ENCODE results near the gene RPL13A. TPM values are rescaled to one million over a fixed set of nuclear protein-coding genes. Genes with fewer than 3 reads are reported as not detected.

The RPL13A gene
- total RNA-seq, 1 donor = 4,457 TPM

DNA sequence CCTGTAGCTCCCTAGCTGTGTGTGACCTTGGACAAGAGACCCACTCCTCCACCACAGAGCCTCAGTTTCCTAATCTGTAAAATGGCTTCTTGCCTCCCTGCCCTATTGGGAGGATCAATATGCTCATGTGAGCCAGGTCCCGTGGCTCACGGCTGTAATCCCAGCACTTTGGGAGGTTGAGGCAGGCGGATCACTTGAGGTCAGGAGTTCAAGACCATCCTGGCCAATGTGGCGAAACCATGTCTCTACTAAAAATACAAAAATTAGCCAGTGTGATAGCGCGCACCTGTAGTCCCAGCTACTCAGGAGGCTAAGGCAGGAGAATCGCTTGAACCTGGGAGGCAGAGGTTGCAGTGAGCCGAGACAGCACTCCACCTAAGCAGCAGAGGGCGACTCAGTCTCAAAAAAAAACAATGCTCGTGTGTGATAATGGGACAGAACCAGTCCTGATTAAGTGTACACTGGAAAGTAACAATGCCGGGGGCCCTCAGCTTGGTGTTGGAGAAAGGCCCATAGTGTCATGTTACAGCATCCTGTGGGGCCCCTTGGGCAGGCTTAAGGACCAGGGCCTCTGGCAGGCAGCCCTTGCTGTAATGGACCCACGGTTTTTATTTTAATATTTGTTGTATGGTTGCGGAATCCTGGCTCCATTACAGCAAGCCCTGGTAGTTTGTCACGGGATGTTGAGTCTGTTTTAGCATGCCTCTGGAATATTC is 15.6 kb downstream of the RPL13A start:
- H3K9me3 ChIP-seq (ENCODE audit: low read depth, low read length) = no peaks in the 10 kb centered on the region

DNA sequence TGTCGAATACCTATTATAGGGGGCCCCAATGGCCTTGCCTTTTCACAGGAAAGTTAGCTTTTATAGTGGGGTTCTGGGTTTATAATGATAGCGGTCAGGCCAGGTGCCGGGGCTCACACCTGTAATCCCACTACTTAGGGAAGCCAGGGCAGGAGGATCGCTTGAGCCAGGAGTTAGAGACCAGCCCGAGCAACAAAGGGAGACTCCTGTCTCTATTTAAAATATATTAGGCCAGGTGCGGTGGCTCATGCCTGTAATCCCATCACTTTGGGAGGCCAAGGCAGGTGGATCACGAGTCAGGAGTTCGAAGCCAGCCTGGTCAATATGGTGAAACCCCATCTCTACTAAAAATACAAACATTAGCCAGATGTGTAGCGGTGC is 16.2 kb downstream of the RPL13A start:
- H3K27me3 ChIP-seq (ENCODE audit: insufficient read depth, low read length) = no peaks in the 10 kb centered on the region
- no peaks in the 10 kb centered on the region for H3K9me3 ChIP-seq (ENCODE audit: low read depth, low read length)
- H3K4me3 ChIP-seq (ENCODE audit: low read length) = no peak overlapping the region
- H3K4me1 ChIP-seq (ENCODE audit: insufficient read depth, low read length) = peaks cover 56% of the 10 kb centered on the region

More for the DNA sequence above, 15.6 kb downstream of the RPL13A start:
- H3K4me3 ChIP-seq (ENCODE audit: low read length) = no peak overlapping the region
- H3K27me3 ChIP-seq (ENCODE audit: insufficient read depth, low read length) = no peaks in the 10 kb centered on the region
- H3K4me1 ChIP-seq (ENCODE audit: insufficient read depth, low read length) = peaks cover 61% of the 10 kb centered on the region

DNA sequence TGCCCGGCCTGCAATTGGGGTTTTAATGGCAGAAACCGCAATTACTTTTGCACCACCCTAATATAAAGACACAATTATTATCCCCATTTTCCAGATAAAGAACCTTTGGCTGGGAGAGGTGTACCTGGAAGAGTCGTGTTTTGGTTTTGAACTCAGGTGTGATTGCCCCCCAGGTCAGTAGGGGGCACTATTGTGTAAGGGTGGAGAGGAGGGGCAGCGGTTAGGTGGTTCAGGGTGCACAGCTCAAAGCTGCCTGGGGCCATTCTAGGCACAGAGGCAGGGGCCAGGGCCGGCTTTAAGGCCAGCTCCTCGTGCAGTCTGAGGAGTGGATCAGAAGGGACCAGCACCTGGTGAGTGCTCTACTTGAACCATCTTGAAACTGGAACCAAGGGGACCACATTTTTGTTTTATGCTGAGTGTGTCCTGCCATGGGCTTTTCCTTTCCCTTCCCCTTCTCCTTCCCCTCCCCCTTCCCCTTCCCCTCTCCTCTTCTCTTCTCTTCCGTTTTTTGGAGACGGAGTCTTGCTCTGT is 19.2 kb downstream of the RPL13A start:
- Histone ChIP-seq H3K4me3 (ENCODE audit: low read length) (no peak overlapping the region), H3K27me3 (ENCODE audit: insufficient read depth, low read length) (no peaks in the 10 kb centered on the region), H3K4me1 (ENCODE audit: insufficient read depth, low read length) (peaks cover 35% of the 10 kb centered on the region), H3K9me3 (ENCODE audit: low read depth, low read length) (no peaks in the 10 kb centered on the region)

DNA sequence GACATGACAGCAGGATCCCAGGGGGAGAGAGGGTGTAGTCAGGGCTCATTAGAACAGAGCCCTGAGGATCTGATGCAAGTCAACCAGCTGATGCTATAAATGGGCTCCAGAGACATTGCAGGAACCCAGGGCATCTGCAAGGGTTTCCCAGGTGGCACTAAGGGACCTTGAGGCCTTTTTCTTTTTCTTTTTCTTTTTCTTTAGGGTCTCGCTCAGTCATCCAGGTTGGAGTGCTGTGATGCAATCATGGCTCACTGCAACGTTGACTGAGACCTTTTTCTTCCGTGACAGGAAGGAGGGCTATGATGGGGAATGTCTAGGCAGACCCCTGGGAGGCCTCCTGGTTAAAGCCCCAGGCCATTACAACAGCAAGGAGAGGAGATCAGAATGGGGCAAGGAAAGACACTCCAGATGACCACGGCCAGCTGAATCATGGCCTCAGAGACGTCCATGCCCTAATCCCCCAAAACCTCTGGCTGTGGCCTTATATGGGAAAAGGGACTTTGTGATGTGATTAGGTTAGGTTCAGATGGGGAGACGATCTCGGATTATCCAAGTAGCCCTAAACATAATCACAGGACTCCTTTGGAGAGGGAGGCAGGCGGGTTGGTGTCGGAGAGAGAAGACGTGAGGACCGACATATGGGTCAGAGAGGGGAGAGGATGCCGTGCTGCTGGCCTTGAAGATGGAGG is 20.5 kb downstream of the RPL13A start:
- Histone ChIP-seq H3K4me1 (ENCODE audit: insufficient read depth, low read length) (peaks cover 33% of the 10 kb centered on the region), H3K4me3 (ENCODE audit: low read length) (no peak overlapping the region), H3K27me3 (ENCODE audit: insufficient read depth, low read length) (no peaks in the 10 kb centered on the region), H3K9me3 (ENCODE audit: low read depth, low read length) (no peaks in the 10 kb centered on the region)

DNA sequence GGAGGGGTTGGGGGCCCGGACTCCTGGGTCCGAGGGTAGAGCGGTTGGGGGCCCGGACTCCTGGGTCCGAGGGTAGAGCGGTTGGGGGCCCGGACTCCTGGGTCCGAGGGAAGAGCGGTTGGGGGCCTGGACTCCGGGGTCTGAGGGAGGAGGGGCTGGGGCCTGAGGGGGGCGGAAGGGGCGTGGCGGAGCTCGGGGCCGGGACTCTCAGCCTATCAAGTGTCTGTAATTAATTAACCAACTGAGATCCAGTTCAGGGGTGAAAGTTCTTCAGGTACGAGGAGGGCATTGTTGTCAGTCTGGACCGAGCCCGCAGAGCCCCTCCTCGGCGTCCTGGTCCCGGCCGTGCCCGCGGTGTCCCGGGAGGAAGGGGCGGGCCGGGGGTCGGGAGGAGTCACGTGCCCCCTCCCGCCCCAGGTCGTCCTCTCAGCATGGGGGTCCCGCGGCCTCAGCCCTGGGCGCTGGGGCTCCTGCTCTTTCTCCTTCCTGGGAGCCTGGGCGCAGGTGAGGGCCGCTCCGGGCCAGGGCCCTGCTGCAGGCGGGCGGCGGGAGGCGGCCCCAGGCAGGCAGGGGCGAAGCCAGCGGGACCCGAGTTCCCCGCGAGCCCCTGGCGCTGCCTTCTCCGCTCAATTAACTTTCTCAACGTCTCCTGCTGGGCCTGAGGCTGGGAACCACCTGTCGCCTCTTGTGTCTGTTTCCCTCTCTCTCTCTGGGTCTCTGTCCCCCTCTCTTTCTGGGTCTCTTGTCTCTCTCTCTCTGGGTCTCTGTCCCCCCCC is 25.8 kb downstream of the RPL13A start:
- Histone ChIP-seq H3K27me3 (ENCODE audit: insufficient read depth, low read length) (no peaks in the 10 kb centered on the region), H3K4me3 (ENCODE audit: low read length) (peak overlapping the region; percentile 64), H3K9me3 (ENCODE audit: low read depth, low read length) (no peaks in the 10 kb centered on the region), H3K4me1 (ENCODE audit: insufficient read depth, low read length) (peaks cover 67% of the 10 kb centered on the region)

DNA sequence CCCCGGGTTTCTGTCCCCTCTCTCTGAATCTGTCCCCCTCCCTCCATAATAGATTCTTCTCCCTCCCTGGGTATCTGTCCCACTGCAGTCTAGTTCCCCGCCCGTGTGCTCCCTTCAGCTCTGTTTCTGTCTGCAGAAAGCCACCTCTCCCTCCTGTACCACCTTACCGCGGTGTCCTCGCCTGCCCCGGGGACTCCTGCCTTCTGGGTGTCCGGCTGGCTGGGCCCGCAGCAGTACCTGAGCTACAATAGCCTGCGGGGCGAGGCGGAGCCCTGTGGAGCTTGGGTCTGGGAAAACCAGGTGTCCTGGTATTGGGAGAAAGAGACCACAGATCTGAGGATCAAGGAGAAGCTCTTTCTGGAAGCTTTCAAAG is 26.3 kb downstream of the RPL13A start:
- Histone ChIP-seq H3K9me3 (ENCODE audit: low read depth, low read length) (no peaks in the 10 kb centered on the region), H3K4me3 (ENCODE audit: low read length) (peak overlapping the region; percentile 64), H3K27me3 (ENCODE audit: insufficient read depth, low read length) (no peaks in the 10 kb centered on the region), H3K4me1 (ENCODE audit: insufficient read depth, low read length) (peaks cover 67% of the 10 kb centered on the region)

DNA sequence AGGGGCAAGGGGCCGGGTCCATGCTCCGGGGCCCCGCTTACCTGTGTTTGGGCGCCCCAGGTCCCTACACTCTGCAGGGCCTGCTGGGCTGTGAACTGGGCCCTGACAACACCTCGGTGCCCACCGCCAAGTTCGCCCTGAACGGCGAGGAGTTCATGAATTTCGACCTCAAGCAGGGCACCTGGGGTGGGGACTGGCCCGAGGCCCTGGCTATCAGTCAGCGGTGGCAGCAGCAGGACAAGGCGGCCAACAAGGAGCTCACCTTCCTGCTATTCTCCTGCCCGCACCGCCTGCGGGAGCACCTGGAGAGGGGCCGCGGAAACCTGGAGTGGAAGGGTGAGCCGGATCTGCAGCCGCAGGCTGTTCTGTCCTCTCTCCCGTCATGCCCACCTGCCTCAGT is 26.7 kb downstream of the RPL13A start:
- H3K4me3 ChIP-seq (ENCODE audit: low read length) = no peak overlapping the region
- no peaks in the 10 kb centered on the region for H3K27me3 ChIP-seq (ENCODE audit: insufficient read depth, low read length)
- H3K4me1 ChIP-seq (ENCODE audit: insufficient read depth, low read length) = peaks cover 67% of the 10 kb centered on the region
- no peaks in the 10 kb centered on the region for H3K9me3 ChIP-seq (ENCODE audit: low read depth, low read length)

DNA sequence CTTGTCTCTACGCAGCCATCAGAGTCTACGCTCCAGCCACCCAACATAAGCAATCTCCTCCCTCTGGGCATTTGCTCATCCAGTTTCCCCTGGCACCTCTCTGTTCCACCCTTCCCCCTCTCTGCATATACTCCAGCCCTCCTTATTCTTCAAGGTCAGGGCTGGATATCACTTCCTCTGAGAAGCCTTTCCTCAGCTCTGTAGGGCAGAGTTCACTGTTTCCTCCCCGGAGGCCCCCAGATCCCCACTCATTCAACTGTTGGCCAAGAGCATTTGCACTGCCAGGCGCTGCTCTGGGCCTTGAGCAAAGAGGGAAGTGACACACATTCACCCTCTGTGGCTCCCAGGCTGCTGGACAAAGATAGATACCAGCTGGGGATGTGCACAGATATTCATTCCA is 28.4 kb downstream of the RPL13A start:
- Histone ChIP-seq H3K9me3 (ENCODE audit: low read depth, low read length) (no peaks in the 10 kb centered on the region), H3K4me3 (ENCODE audit: low read length) (no peak overlapping the region), H3K4me1 (ENCODE audit: insufficient read depth, low read length) (peaks cover 66% of the 10 kb centered on the region), H3K27me3 (ENCODE audit: insufficient read depth, low read length) (no peaks in the 10 kb centered on the region)

DNA sequence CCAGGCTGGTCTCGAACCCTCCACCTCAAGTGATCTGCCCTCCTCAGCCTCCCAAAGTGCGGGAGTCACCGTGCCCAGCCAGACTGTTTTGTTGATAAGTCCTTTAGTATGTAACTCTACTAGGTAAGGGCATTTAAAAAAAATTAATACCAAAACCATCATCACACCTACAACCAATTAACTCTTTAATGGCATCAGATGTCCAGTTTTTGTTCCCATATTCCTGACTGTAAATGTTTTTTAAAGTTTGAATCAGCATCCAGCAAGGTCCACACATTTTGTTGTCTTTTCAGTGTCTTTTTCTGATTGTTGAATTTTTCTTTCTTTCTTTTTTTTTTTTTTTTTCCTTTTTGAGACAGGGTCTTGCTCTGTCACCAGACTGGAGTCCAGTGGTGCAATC is 30.6 kb downstream of the RPL13A start:
- Histone ChIP-seq H3K4me1 (ENCODE audit: insufficient read depth, low read length) (peaks cover 47% of the 10 kb centered on the region), H3K9me3 (ENCODE audit: low read depth, low read length) (no peaks in the 10 kb centered on the region), H3K27me3 (ENCODE audit: insufficient read depth, low read length) (no peaks in the 10 kb centered on the region), H3K4me3 (ENCODE audit: low read length) (no peak overlapping the region)

DNA sequence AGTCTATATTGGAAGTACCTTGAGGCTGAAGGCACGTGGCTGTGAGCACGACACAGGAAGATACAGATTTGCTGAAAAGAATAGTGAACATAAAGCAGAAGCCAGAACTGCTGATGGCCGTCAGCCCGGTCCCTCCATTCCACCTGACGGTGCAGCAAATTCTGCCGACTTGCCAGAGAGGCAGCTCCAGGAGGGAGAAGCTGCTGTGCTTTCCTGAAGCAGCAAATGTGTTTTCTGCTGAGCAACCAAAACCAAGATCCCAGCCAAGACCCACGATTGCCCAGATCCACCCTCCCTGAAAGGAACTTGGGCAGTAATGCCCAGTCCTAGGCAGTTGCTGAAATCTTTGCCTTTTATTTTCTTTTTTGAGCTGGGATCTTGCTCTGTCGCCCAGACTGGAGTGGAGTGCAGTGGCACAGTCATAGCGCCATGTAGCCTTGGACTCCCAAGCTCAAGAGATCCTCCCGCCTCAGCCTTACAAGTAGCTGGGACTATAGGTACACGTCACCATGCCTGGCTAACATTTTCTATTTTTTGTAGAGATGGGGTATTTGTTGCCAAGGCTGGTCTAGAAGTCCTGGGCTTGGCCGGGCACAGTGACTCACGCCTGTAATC is 33.4 kb downstream of the RPL13A start:
- Histone ChIP-seq H3K4me1 (ENCODE audit: insufficient read depth, low read length) (peaks cover 21% of the 10 kb centered on the region), H3K9me3 (ENCODE audit: low read depth, low read length) (no peaks in the 10 kb centered on the region), H3K27me3 (ENCODE audit: insufficient read depth, low read length) (no peaks in the 10 kb centered on the region), H3K4me3 (ENCODE audit: low read length) (no peak overlapping the region)

DNA sequence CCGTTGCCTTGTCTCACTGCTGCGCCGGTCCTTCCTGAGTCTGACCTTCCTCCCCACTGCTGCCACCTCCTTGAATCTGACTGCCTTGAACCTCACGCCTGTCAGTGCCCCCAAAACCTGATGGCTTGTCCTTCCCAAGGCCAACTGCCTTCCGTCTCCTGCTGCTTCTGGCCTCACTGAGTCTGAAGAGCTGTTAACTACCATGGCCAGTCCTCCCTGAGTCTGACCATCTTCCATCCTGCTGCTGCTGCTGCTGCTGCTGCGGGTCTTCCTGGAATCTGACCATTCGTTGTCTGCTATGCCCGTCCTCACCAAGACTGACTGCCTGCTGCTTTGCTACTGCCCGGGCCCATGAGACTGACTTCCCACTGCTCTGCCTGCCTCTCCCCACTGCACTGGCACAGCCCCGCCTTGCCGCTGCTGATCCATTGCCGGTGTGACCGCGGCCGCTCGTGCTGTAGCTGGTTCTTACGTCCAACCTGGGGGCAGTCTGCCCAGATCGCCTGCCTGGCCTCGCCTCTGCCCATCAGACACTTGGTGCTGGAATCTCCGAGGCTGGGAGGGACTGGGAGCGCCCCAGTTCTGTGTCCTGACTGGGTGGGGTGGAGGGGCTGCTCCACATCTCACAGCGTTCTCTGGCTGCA is 37.5 kb downstream of the RPL13A start:
- peaks cover 16% of the 10 kb centered on the region for H3K4me1 ChIP-seq (ENCODE audit: insufficient read depth, low read length)

DNA sequence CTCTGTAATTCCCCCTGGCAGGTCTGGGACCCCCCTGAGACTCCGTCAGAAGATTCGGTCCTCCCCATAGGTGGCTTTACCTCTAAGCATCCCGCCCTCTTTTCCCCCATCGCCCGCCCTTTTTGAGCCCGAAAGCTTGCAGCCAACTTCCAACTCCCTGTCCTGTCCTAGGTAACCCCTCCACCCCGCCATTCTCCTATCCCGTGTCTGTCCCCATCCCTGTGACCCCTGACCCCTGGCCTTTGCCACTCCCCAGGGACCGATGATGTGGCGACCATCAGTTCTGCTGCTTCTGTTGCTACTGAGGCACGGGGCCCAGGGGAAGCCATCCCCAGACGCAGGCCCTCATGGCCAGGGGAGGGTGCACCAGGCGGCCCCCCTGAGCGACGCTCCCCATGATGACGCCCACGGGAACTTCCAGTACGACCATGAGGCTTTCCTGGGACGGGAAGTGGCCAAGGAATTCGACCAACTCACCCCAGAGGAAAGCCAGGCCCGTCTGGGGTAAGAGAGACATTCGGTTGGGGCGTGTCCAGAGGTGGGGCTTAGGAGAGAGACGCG is 40.9 kb downstream of the RPL13A start:
- Histone ChIP-seq H3K9me3 (ENCODE audit: low read depth, low read length) (no peaks in the 10 kb centered on the region), H3K4me1 (ENCODE audit: insufficient read depth, low read length) (peaks cover 21% of the 10 kb centered on the region), H3K27me3 (ENCODE audit: insufficient read depth, low read length) (no peaks in the 10 kb centered on the region), H3K4me3 (ENCODE audit: low read length) (no peak overlapping the region)

More for the DNA sequence above, 37.5 kb downstream of the RPL13A start:
- Histone ChIP-seq H3K4me3 (ENCODE audit: low read length) (no peak overlapping the region), H3K27me3 (ENCODE audit: insufficient read depth, low read length) (no peaks in the 10 kb centered on the region), H3K9me3 (ENCODE audit: low read depth, low read length) (no peaks in the 10 kb centered on the region)

DNA sequence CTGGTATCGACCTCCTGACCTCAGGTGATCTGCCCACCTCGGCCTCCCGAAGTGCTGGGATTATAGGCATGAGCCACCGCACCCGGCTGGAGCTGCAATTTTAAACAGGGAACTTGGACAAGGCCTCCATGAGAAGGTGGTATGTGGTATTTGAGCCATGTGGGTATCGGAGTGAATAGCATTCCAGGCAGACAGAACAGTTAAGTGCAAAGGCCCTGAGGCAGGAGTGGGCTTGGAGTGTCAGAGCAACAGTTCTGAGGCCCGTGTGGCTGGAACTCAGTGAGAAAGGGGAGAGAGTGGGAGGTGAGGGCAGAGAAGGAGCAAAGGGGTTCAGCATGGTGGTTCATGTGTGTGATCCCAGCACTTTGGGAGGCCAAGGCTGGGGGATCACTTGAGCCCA is 43.3 kb downstream of the RPL13A start:
- Histone ChIP-seq H3K9me3 (ENCODE audit: low read depth, low read length) (no peaks in the 10 kb centered on the region), H3K4me3 (ENCODE audit: low read length) (no peak overlapping the region), H3K27me3 (ENCODE audit: insufficient read depth, low read length) (no peaks in the 10 kb centered on the region), H3K4me1 (ENCODE audit: insufficient read depth, low read length) (peaks cover 42% of the 10 kb centered on the region)
